GM06990 (cell line): ENCODE data around the gene SLC25A2.

Source experiments
- DNase-seq: peaks from one replicate; pipeline ENCODE4 v3.0.0-alpha.2; 2011; ENCODE audit not compliant: insufficient read length; ENCODE audit errors: extremely low read depth
- H3K27me3 ChIP-seq: replicated peaks from 2 replicates; pipeline ENCODE4 v1.6.0; 2011; ENCODE audit warnings: low read length; ENCODE audit not compliant: control insufficient read depth, insufficient read depth
- H3K36me3 ChIP-seq: 2 replicates; pipeline ENCODE4 v1.5.1; 2011; ENCODE audit warnings: low read length; ENCODE audit not compliant: control insufficient read depth, insufficient read depth
- H3K4me3 ChIP-seq: replicated peaks from 2 replicates; pipeline ENCODE4 v1.5.1; 2011; ENCODE audit warnings: low read depth, mild to moderate bottlenecking, control low read depth, low read length
- TF ChIP-seq, protein P1 (sequence below): IDR thresholded peaks from 2 replicates; pipeline ENCODE4 v1.5.1; 2011; ENCODE audit warnings: low read length, control low read depth, mild to moderate bottlenecking, inconsistent platforms; ENCODE audit not compliant: insufficient read depth, poor library complexity, severe bottlenecking

Gene SLC25A2

GRCh38 chr5:141269195-141269594, 34.7 kb downstream of the SLC25A2 start:
- H3K36me3 ChIP-seq: no peaks in the 10 kb centered on the region
- H3K27me3 ChIP-seq: no peaks in the 10 kb centered on the region
- DNase-seq: no peak
- no peak overlapping the region for H3K4me3 ChIP-seq
- TF ChIP-seq, protein P1, sequence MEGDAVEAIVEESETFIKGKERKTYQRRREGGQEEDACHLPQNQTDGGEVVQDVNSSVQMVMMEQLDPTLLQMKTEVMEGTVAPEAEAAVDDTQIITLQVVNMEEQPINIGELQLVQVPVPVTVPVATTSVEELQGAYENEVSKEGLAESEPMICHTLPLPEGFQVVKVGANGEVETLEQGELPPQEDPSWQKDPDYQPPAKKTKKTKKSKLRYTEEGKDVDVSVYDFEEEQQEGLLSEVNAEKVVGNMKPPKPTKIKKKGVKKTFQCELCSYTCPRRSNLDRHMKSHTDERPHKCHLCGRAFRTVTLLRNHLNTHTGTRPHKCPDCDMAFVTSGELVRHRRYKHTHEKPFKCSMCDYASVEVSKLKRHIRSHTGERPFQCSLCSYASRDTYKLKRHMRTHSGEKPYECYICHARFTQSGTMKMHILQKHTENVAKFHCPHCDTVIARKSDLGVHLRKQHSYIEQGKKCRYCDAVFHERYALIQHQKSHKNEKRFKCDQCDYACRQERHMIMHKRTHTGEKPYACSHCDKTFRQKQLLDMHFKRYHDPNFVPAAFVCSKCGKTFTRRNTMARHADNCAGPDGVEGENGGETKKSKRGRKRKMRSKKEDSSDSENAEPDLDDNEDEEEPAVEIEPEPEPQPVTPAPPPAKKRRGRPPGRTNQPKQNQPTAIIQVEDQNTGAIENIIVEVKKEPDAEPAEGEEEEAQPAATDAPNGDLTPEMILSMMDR: no peak

GRCh38 chr5:141261238-141261546, 42.7 kb downstream of the SLC25A2 start:
- TF ChIP-seq, protein P1: no peak
- Histone ChIP-seq H3K27me3 (no peaks in the 10 kb centered on the region), H3K36me3 (no peaks in the 10 kb centered on the region), H3K4me3 (no peak overlapping the region)
- no peak for DNase-seq

DNA sequence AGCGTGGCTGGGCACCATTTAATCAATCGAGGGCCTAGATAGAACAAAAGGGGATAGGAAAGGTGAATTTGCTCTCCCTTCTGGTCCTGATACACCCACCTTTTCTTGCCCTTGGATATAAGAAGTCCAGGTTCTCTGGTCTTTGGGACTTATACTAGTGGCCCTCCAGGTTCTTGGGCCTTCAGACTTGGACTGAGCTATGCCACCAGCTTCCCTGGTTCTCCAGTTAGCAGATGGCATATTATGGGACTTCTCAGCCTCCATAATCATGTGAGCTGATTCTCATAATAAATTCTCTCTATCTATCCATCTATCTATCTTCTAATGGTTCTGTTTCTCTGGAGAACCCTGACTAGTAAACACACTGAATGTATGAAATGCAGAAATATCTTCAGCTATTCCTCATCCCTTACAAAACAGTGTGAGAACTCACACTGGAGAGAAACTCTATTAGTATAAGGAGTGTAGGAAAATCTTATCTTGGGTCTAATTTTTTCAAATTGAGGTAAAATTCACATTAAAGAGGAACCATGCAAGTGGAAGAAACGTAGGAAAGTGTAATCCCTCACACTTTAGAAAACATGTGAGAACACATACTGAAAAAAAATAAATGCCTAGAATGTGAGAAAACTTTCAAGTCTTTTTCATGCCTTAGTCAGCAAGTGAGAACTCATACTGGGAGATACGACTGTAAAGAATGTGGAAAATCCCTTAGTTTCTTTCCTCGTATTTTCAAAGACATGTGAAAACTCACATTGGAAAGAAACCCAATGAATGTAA, 43.2 kb downstream of the SLC25A2 start:
- TF ChIP-seq, protein P1: no peak
- Histone ChIP-seq H3K4me3 (no peak overlapping the region), H3K27me3 (no peaks in the 10 kb centered on the region), H3K36me3 (no peaks in the 10 kb centered on the region)
- DNase-seq: no peak

DNA sequence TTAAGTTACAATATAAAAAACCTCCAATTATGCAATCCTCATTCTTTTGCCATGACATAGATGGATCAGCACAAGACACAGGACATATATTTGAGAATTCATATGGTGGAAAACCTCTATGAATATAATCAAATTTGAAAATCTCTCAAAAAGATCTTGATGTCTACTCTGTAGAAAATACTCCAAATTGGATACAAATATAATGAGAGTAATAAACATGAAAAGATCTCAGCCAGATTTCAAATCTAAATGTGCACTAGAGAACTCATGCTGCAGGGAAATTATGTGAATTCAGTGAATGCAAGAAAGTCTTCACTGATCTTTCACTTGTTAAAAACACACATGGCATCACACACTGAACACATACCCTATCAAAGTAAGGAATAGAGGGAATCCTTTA, 44.9 kb downstream of the SLC25A2 start:
- Histone ChIP-seq H3K4me3 (no peak overlapping the region), H3K36me3 (no peaks in the 10 kb centered on the region), H3K27me3 (no peaks in the 10 kb centered on the region)
- DNase-seq: no peak
- TF ChIP-seq, protein P1: no peak

- Histone ChIP-seq H3K27me3 (no peaks in the 10 kb centered on the region), H3K4me3 (no peak overlapping the region), H3K36me3 (no peaks in the 10 kb centered on the region)
- DNase-seq: no peak
- TF ChIP-seq, protein P1: no peak
Observed at GRCh38 chr5:141258464-141258863, 45.4 kb downstream of the SLC25A2 start.
